SK-N-SH treated with all-trans-retinoic acid at 6 μM for 48 hours (cell line): ENCODE results near the gene RAB8B.
A peak's percentile ranks its signal among the peaks of the same experiment; 100 is the strongest.
"Not testable (repeated sequence)": the region's sequence is repeated elsewhere in the genome, so short reads cannot be mapped to it uniquely, and the experiment has no call there.

ENCODE experiments used
- ATAC-seq: fragments of 200-7000 bp; cut with Tn5 transposase; 3 replicates; pipeline ENCODE4 v1.9.1; 2020; ENCODE audit warnings: mild to moderate bottlenecking, moderate library complexity
- BACH2 ChIP-seq: fragments of 250-450 bp; sonication (Bioruptor Pico); IDR thresholded peaks from 2 replicates; pipeline ENCODE4 v1.9.0; 2021; ENCODE audit warnings: mild to moderate bottlenecking, borderline replicate concordance
- CSDC2 ChIP-seq: fragments of 250-450 bp; sonication (Bioruptor Pico); IDR thresholded peaks from 2 replicates; pipeline ENCODE4 v1.5.0; 2020; ENCODE audit warnings: mild to moderate bottlenecking, moderate library complexity
- ESRRG ChIP-seq: fragments of 250-450 bp; sonication (Bioruptor Pico); IDR thresholded peaks from 2 replicates; pipeline ENCODE4 v1.6.1; 2021; ENCODE audit warnings: mild to moderate bottlenecking
- GLIS3 ChIP-seq: fragments of 250-450 bp; sonication (Bioruptor Pico); IDR thresholded peaks from 2 replicates; pipeline ENCODE4 v1.5.0; 2020; ENCODE audit warnings: mild to moderate bottlenecking, moderate library complexity
- ISL1 ChIP-seq: fragments of 250-450 bp; sonication (Bioruptor Pico); IDR thresholded peaks from 2 replicates; pipeline ENCODE4 v2.1.2; 2022; ENCODE audit warnings: mild to moderate bottlenecking, moderate library complexity
- PATZ1 ChIP-seq: fragments of 250-450 bp; sonication (Bioruptor Pico); IDR thresholded peaks from 2 replicates; pipeline ENCODE4 v1.8.0; 2020; ENCODE audit warnings: mild to moderate bottlenecking, moderate library complexity, borderline replicate concordance
- PPARA ChIP-seq: fragments of 250-450 bp; sonication (Bioruptor Pico); IDR thresholded peaks from 2 replicates; pipeline ENCODE4 v1.5.0; 2020; ENCODE audit warnings: mild to moderate bottlenecking, borderline replicate concordance
- RARB ChIP-seq: fragments of 250-450 bp; sonication (Bioruptor Pico); IDR thresholded peaks from 2 replicates; pipeline ENCODE4 v1.8.0; 2021; ENCODE audit warnings: mild to moderate bottlenecking, moderate library complexity
- SNAI2 ChIP-seq: fragments of 250-450 bp; sonication (Bioruptor Pico); IDR thresholded peaks from 2 replicates; pipeline ENCODE4 v1.5.0; 2020; ENCODE audit warnings: mild to moderate bottlenecking, moderate library complexity
- TCF4 ChIP-seq: fragments of 250-450 bp; sonication (Bioruptor Pico); IDR thresholded peaks from 2 replicates; pipeline ENCODE4 v1.8.0; 2021; ENCODE audit warnings: mild to moderate bottlenecking, moderate library complexity, borderline replicate concordance
- TOX ChIP-seq: fragments of 250-450 bp; sonication (Bioruptor Pico); IDR thresholded peaks from 2 replicates; pipeline ENCODE4 v1.8.0; 2021; ENCODE audit warnings: mild to moderate bottlenecking, moderate library complexity, borderline replicate concordance
- ZC3H10 ChIP-seq: fragments of 250-450 bp; sonication (Bioruptor Pico); IDR thresholded peaks from 2 replicates; pipeline ENCODE4 v1.5.1; 2021; ENCODE audit warnings: mild to moderate bottlenecking, moderate library complexity
- ZFP3 ChIP-seq: fragments of 250-450 bp; sonication (Bioruptor Pico); IDR thresholded peaks from 2 replicates; pipeline ENCODE4 v1.5.0; 2020; ENCODE audit warnings: mild to moderate bottlenecking, moderate library complexity
- ZFP30 ChIP-seq: fragments of 450-650 bp; formaldehyde crosslinking; IDR thresholded peaks from 2 replicates; pipeline ENCODE4 v1.5.0; 2022; ENCODE audit warnings: mild to moderate bottlenecking, moderate library complexity
- ZNF565 ChIP-seq: fragments of 450-650 bp; formaldehyde crosslinking; conservative IDR thresholded peaks from 2 replicates; pipeline ENCODE4 v1.5.0; 2020; ENCODE audit warnings: low read depth, mild to moderate bottlenecking, moderate library complexity
- ZNF70 ChIP-seq: fragments of 450-650 bp; formaldehyde crosslinking; IDR thresholded peaks from 2 replicates; pipeline ENCODE4 v1.5.0; 2020; ENCODE audit warnings: mild to moderate bottlenecking, moderate library complexity
- ZNF8 ChIP-seq: fragments of 450-650 bp; formaldehyde crosslinking; IDR thresholded peaks from 2 replicates; pipeline ENCODE4 v1.5.0; 2020; ENCODE audit warnings: mild to moderate bottlenecking, moderate library complexity
- TF ChIP-seq, protein P1 (sequence below): fragments of 250-450 bp; sonication (Bioruptor Pico); IDR thresholded peaks from 2 replicates; pipeline ENCODE4 v1.5.1; 2020; ENCODE audit warnings: low read depth, mild to moderate bottlenecking, moderate library complexity
- TF ChIP-seq, protein P2 (sequence below): fragments of 250-450 bp; sonication (Bioruptor Pico); IDR thresholded peaks from 2 replicates; pipeline ENCODE4 v1.5.0; 2020; ENCODE audit warnings: mild to moderate bottlenecking, moderate library complexity
- TF ChIP-seq, protein P3 (sequence below): fragments of 250-450 bp; sonication (Bioruptor Pico); IDR thresholded peaks from 2 replicates; pipeline ENCODE4 v1.5.1; 2021; ENCODE audit warnings: mild to moderate bottlenecking, moderate library complexity

The RAB8B gene

DNA sequence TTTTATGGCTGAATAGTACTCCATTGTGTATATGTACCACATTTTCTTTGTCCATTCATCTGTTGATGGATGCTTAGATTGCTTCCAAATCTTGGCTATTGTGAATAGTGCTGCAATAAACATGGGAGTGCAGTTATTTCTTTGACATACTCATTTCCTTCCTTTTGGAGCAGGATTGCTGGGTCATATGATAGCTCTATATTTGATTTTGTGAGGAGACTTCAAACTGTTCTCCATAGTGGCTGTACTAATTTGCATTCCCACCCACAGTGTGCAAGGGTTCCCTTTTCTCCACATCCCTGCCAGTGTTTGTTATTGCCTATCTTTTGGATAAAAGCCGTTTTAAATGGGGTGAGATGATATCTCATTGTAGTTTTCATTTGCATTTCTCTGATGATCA, 47.7 kb downstream of the RAB8B start:
- TF ChIP-seq ZNF8, result peak; percentile 77
- not testable (repeated sequence) for ATAC-seq

- TF ChIP-seq BACH2 (CRISPR knock-in tag), result no peak
- TF ChIP-seq ZC3H10 (CRISPR knock-in tag), result no peak
- TF ChIP-seq, protein P1, sequence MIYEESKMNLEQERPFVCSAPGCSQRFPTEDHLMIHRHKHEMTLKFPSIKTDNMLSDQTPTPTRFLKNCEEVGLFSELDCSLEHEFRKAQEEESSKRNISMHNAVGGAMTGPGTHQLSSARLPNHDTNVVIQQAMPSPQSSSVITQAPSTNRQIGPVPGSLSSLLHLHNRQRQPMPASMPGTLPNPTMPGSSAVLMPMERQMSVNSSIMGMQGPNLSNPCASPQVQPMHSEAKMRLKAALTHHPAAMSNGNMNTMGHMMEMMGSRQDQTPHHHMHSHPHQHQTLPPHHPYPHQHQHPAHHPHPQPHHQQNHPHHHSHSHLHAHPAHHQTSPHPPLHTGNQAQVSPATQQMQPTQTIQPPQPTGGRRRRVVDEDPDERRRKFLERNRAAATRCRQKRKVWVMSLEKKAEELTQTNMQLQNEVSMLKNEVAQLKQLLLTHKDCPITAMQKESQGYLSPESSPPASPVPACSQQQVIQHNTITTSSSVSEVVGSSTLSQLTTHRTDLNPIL (CRISPR knock-in tag), result no peak
- no peak for TF ChIP-seq PPARA (CRISPR knock-in tag)
- TF ChIP-seq GLIS3 (CRISPR knock-in tag), result no peak
- no peak for ATAC-seq
These were observed 48.8 kb downstream of the RAB8B start for GRCh38 chr15:63238171-63238570.

DNA sequence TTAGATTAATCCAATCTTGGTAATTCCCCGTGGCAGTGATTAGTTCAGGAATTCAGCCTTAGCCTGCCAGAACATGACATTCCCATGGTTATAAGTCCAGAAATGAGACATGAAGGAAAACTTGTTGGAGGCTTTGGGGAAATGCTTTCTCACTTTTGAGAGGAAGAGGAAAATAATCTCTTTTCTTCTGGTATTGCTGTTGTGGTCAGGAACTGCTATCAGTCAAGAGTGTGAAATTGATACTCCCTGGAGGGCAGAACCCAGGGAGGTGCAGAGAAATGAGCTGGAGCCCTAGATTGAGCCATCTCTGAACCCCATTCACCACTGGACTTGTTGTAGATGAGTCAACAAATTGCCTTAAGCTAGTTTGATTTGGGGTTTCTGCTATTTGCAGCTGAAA, 49.4 kb downstream of the RAB8B start:
- peak; percentile 48 for ATAC-seq
- TF ChIP-seq ZNF70, result no peak
- TF ChIP-seq PATZ1 (CRISPR knock-in tag), result no peak
- TF ChIP-seq TCF4 (CRISPR knock-in tag), result no peak
- TF ChIP-seq, protein P1 (CRISPR knock-in tag), result no peak
- TF ChIP-seq, all 23 proteins: peak for 0

DNA sequence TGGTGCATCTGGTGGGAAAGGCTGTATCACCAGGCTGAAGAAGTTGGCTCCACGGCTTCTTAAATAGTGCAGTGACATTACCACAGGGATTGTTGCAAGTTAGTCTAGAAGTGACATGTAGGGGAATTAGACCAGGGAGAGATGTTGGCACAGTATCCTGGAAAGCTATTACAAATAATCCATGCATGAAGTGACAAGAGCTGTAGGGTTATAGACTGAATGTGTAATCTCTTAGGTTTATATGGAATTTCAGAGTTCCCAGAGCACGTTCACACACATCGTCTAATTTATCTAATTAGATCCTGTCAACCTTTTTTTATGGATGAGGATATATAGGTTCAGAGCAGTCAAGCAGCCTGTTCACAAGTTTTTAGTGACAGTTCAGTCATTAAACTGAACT, 50.7 kb downstream of the RAB8B start:
- no peak for ATAC-seq
- TF ChIP-seq SNAI2 (CRISPR knock-in tag) (no peak), ZNF565 (CRISPR knock-in tag) (no peak), BACH2 (CRISPR knock-in tag) (no peak), PATZ1 (CRISPR knock-in tag) (no peak), ZNF8 (no peak), ZC3H10 (CRISPR knock-in tag) (no peak), ISL1 (CRISPR knock-in tag) (no peak), GLIS3 (CRISPR knock-in tag) (no peak), CSDC2 (CRISPR knock-in tag) (no peak), ZFP30 (CRISPR knock-in tag) (no peak), TOX (CRISPR knock-in tag) (no peak), RARB (no peak), ESRRG (CRISPR knock-in tag) (no peak), ZNF70 (no peak), TCF4 (CRISPR knock-in tag) (no peak), PPARA (CRISPR knock-in tag) (no peak), ZFP3 (no peak)
- TF ChIP-seq, protein P2, sequence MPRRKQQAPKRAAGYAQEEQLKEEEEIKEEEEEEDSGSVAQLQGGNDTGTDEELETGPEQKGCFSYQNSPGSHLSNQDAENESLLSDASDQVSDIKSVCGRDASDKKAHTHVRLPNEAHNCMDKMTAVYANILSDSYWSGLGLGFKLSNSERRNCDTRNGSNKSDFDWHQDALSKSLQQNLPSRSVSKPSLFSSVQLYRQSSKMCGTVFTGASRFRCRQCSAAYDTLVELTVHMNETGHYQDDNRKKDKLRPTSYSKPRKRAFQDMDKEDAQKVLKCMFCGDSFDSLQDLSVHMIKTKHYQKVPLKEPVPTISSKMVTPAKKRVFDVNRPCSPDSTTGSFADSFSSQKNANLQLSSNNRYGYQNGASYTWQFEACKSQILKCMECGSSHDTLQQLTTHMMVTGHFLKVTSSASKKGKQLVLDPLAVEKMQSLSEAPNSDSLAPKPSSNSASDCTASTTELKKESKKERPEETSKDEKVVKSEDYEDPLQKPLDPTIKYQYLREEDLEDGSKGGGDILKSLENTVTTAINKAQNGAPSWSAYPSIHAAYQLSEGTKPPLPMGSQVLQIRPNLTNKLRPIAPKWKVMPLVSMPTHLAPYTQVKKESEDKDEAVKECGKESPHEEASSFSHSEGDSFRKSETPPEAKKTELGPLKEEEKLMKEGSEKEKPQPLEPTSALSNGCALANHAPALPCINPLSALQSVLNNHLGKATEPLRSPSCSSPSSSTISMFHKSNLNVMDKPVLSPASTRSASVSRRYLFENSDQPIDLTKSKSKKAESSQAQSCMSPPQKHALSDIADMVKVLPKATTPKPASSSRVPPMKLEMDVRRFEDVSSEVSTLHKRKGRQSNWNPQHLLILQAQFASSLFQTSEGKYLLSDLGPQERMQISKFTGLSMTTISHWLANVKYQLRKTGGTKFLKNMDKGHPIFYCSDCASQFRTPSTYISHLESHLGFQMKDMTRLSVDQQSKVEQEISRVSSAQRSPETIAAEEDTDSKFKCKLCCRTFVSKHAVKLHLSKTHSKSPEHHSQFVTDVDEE, result no peak
- TF ChIP-seq, protein P3, sequence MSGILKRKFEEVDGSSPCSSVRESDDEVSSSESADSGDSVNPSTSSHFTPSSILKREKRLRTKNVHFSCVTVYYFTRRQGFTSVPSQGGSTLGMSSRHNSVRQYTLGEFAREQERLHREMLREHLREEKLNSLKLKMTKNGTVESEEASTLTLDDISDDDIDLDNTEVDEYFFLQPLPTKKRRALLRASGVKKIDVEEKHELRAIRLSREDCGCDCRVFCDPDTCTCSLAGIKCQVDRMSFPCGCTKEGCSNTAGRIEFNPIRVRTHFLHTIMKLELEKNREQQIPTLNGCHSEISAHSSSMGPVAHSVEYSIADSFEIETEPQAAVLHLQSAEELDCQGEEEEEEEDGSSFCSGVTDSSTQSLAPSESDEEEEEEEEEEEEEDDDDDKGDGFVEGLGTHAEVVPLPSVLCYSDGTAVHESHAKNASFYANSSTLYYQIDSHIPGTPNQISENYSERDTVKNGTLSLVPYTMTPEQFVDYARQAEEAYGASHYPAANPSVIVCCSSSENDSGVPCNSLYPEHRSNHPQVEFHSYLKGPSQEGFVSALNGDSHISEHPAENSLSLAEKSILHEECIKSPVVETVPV, result no peak
- TF ChIP-seq, all 23 proteins: peak for 0
